GM21825 (cell line): ENCODE measurements around the gene OTOP3.
"Not testable (repeated sequence)": the region's sequence is repeated elsewhere in the genome, so short reads cannot be mapped to it uniquely, and the experiment has no call there.

Experiments
- ATAC-seq: cut with Tn5 transposase; IDR thresholded peaks from one replicate; pipeline ENCODE4 v1.9.1; 2021; ENCODE audit warnings: mild to moderate bottlenecking, moderate library complexity; ENCODE audit not compliant: unreplicated experiment

OTOP3 gene

GRCh38 chr17:74979408-74980146 is 43.9 kb downstream of the OTOP3 start:
- no peak for ATAC-seq

- peak; percentile 11 for ATAC-seq
Observed at GRCh38 chr17:74981318-74981978, 45.8 kb downstream of the OTOP3 start.

- ATAC-seq: peak; percentile 68
Observed at GRCh38 chr17:74981979-74982662, 46.4 kb downstream of the OTOP3 start.

- ATAC-seq: not testable (repeated sequence)
Observed at GRCh38 chr17:74982663-74983313, 47.1 kb downstream of the OTOP3 start.

GRCh38 chr17:74986206-74986576 is 50.5 kb downstream of the OTOP3 start:
- ATAC-seq: no peak

GRCh38 chr17:74987418-74987908 is 51.8 kb downstream of the OTOP3 start, which contains the start of gene CDR2L:
Gene CDR2L (plus strand): TSS chr17:74987632. CDS start chr17:74988044, 412 bp downstream.
- peak; percentile 91 for ATAC-seq

- peak; percentile 28 for ATAC-seq
Observed at GRCh38 chr17:74987909-74988711, 52.4 kb downstream of the OTOP3 start.

GRCh38 chr17:74990581-74991105 is 54.9 kb downstream of the OTOP3 start:
- ATAC-seq: no peak

GRCh38 chr17:74992223-74992622 is 56.5 kb downstream of the OTOP3 start:
- ATAC-seq: no peak

- ATAC-seq: no peak
Observed at GRCh38 chr17:74994440-74994839, 58.7 kb downstream of the OTOP3 start.

- no peak for ATAC-seq
Observed at GRCh38 chr17:74995847-74996246, 60.1 kb downstream of the OTOP3 start.

GRCh38 chr17:74998783-74999182 is 63.1 kb downstream of the OTOP3 start:
- no peak for ATAC-seq

GRCh38 chr17:74999523-74999922 is 63.8 kb downstream of the OTOP3 start:
- ATAC-seq: no peak
